HG03045 (cell line): Measurements from ENCODE around the gene C12orf60.
A peak's percentile ranks its signal among the peaks of the same experiment; 100 is the strongest.

Source experiments
- ATAC-seq: cut with Tn5 transposase; IDR thresholded peaks from one replicate; pipeline ENCODE4 v1.9.1; 2021; ENCODE audit warnings: mild to moderate bottlenecking, moderate library complexity; ENCODE audit not compliant: unreplicated experiment

C12orf60 gene

DNA sequence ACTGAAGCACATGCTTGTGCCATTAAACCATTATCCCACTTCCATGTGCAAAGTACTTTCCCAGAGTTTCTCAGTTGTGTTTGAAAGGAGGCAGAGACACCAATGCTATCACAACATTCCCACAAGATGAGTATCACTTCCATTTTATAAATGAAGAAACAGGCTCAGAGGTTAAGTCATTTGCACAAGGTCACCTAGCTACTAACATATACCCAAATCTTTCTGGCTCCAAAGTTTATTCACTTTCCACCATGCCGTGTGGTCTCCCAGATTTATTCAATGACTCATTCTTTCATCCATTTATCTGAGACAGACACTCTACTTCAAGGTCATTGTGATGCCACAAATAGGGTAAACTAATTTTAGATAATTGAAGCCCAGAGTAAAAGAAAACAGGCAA, 30.5 kb downstream of the C12orf60 start:
- no peak for ATAC-seq

DNA sequence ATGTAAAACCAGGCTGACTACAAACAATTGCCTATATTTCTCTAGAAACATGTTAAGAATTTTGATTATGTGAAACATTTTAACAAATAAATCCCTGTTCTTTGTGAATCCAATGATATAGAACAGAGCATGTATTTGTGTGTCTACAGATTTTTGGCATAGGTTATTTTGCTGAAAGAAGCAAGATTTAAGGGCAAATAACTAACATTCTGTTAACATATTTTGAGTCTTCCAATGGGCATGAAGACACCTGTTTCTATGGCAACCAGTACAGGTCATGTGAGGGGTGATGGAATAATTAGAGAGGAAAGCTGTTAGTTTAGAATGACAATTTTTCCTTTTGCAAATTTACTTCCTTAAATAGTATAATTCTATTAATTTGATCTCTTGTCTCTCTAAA, 31.0 kb downstream of the C12orf60 start:
- no peak for ATAC-seq

DNA sequence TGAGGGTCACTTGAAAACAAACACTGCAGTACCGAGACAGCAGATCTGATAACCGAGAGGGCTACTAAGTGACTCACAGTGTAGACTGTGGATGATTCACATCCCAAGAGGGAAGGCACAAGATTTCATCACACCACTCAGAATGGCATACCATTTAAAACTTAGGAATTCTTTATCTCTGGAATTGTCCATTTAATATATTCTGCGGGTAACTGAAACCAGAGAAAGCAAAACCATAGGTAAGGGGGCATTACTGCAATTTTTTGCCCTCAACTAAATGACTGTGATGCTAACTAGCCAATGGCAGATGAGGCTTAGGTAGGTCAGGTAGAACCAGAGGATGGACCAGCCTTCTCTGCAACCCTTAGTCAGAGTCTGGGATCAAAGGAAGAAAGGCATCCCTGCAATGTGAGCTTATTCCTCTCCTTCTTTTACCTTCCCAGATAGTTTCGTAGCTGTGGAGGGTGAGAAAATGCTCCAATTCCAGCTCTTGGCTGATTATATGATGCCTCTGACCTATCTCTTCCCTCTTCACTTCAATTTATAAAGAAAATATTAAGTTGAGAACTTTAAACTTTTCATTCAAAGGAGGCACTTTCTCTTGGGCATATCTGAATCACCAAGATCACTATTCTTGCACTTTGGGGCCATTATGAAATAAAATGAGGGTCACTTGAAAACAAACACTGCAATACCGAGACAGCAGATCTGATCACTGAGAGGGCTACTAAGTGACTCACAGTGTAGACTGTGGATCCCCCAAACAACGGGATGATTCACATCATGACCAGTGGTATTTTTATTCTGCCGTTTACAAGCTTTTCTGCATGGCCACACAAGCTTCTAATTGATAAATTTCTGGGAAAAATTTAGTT, 33.1 kb downstream of the C12orf60 start:
- no peak for ATAC-seq

DNA sequence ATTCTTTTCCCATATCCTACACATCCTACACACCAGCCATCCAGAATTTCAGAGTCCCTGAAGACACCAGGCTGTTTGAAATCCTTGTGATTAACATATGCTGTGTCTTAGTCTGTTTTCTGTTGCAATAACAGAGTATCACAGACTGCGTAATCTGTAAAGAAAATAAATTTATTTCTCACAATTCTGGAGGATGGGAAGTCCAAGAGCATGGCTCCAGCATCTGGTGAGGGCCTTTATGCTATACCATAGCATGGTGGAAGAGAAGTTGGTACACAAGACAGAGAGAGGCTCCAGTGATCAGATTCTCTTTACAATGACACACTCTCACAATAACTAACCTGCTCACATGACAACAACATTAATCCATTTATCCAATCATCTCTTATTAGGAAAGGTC, 35.8 kb downstream of the C12orf60 start:
- no peak for ATAC-seq

DNA sequence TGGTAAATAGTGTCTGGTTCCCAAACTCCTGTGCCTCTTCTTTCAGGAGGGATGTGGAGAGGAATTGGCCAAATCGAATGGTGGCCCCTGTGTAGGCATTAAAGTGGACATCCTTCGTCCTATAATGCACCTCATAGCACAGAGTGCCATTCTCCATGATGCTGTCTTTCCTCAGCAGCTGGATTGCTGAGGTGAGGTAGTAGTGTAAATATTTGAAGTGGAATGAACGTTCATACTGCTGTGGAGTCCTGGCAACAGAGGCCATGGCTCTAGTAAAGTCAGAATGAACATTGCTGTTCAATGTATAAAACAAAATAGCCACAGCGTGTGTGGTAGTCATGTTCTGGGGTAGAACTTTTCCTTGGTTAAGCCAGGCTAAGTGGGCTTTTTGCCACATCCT, 37.1 kb downstream of the C12orf60 start:
- ATAC-seq = no peak

DNA sequence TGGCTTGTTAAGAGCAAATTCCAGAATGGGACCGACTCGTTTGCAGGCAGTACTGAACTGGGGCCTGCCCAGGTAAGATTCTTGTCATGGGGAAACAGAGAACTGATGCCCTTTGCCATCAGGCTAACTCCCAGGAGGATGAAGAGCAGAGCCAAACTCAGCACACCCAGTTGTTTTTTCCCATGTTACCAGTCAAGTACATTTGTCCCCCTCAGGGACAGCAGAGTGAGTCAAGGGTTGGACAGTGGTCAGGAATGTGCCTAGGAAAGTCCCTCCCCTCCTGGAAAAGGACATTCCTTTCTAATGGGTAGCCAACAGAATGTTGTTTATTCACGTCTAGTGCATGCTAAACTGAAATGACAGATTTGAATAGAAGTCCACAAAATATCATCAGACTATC, 38.3 kb downstream of the C12orf60 start:
- no peak for ATAC-seq

DNA sequence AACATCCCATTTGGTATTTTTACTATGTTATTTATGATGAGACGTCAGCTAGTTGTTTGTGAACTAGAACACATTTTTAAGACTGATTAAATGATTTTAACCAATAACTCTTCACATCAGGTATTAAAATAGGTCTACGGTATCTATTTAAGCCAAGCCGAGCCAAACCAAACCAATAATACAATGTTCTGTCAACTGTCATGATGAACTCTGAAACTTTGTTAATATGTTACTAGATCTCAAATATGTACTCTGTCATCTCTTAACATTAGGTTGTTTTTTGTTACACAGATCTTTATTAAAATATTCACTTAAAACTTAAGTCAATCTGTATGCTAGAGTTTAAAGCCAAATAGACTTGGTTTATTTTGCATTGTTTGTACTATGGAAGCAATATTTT, 38.8 kb downstream of the C12orf60 start:
- no peak for ATAC-seq

DNA sequence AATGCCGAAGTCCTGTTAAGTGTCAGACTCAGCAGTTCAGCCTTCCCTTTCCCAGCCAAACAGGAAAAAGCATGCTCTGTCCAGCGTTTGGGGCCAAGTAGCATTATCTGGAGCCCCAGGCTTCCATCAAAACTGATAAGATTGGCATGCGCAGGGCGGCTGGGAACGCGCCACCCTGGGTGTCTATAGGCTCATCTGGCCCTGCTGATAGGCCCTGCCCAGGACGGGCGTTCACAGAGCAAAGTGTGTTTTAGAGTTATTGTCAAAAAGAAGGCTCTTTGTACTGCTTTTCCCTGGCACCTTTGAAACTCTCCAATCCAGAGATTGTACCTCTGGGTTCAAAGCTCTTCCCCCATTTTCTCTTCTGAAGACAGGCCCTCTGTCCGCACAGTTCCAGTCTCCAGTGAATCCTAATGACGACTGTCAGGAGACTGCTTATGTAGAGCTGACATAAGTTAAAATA, 40.0 kb downstream of the C12orf60 start, which contains the start of gene ART4:
Gene ART4 (minus strand): TSS at position 102 of the 463 bp plus-strand sequence. CDS start 413 bp downstream, outside the sequence.
- ATAC-seq = no peak

DNA sequence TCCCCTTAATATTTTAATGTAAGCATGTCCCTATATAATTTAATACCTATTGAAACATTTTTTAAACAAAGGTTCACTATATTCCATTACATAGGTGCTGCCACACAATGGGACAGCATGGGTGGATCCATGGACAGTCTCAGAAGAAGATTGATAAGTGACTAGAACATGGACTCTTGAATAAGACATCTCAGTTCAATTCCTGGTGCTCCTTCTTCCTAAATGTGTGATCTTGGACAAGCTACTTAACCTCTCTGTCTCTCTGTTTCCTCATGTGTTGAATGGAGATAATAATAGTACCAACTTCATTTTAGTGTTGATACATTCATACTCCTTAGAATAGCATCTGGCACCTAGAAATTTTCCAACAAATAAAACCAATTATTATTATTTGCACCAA, 40.9 kb downstream of the C12orf60 start:
- no peak for ATAC-seq

DNA sequence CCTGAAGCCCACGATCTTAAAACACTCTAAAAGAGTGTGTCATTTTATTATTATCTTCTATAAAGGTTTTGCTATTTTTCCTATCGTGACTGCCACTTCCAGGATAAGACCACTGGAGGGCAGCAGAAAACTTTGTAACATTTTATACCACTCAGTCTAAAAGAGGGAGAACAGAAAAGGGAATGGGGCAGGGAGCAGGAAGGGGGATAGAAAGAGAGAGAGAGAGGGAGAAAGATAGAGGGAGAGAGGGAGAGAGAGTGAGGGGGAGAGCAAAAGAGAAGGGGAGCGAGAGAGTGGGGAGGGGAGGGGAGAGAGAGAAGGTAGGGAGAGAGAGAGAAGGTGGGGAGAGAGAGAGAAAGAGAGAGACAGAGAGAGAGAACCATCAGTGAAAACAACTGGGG, 41.9 kb downstream of the C12orf60 start:
- ATAC-seq = no peak

DNA sequence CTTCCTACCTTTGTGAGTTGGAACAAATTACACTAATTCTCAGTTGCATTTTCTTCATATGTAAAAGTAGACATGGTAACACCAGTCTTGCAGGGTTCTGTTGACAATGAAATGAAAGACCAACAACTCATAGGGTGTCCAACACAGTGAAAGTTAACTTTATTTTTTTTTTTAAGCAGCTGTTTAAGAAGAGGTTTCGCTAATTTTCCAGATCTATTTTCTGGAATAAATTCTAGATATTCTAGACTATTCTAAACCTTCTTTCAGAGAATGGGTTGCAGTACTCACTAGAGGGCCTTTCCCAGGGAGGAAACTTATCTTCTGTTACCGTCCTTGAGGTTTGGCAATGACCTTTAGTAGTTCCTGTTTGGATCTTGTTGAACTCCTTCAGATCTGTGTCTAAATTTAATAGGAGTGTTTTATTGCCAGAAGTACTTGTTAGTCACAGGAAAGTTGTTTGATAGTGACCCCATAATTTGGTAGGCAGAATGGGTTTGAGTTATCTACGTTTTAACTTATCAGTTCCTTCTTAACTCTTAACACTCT, 42.6 kb downstream of the C12orf60 start:
- ATAC-seq = no peak

DNA sequence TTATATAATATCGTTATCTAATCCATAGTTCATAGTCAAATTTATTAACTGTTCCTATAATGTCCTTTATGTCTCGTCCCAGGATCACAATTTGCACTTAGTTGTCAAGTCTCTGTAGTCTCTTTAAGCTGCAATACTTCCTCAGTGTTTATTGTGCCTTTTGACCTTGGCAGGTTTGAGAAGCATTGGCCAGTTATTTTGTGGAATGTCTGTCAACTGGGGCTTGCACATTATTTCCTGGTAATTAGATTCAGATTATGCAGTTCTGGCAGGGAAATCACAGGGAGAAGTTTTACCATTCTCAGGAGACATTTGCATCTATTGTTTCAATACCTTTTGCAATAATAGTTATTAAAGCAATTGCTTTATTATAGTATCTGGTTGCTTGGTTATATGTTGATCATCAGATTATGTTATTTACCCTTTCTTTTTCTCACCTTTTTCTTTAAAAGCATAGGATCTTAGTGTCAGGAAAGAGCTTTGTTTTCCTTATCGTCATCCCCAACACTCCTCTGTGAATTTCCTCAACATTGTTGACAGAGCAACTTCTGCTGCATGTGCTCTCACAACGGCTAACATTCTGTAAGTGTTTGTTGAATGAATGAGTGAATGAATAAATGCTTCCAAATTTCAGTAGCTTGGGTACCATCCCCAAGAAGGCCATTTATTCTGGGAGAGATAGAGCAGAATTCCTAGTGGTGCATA, 43.6 kb downstream of the C12orf60 start:
- no peak for ATAC-seq

DNA sequence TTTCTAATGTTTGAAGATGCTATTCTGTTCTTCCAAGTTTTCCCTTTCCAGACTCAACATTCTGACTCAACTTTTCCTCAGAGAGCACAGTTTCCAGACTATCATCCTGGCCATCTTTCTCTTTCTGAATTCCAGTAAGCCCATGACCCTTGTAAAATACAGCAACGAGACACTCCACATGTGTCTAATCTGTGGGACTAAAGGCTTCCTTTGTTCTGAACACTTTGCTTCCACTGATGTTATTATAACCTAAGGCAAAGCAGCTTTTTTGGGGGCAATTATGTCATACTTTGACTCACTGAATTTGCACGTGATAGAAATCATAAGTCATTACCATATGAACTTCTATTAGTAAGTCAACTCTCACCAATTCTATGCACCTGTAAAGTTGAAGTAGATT, 46.2 kb downstream of the C12orf60 start:
- ATAC-seq = no peak

DNA sequence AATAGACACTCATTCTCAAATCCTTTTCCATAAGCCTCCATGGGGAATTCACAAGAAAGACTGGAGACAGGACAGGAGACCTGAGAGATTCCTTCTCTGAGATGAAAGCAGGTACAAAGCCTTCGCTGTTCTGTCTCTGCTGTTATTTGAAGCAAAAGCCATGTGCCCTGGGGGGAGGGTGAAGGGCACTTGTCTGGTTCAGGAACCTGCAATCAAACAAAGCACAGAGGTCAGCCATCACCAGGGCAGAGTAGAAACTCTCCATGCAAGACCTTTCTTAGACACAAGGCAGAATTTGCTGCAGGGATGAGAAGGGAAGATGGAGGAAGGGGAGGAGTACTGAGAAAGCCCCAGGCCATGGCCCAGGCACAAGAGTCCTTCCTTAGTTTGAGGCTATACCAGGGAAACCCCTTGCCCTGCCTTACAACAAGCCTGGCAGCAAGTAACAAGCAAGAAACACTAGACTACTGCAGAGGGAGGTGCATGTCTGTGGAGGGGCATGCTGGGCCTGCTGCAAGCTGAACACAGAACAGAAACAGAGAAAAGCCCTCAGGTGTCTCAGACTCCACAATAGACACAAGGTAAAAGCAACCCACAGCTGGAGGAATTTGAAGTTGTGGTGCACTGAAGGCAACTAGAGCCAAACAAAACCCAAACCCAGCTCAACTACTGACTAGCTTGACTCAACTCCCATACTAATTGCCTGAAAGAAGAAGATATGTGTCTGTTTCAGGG, 47.6 kb downstream of the C12orf60 start:
- ATAC-seq = peak; percentile 86

DNA sequence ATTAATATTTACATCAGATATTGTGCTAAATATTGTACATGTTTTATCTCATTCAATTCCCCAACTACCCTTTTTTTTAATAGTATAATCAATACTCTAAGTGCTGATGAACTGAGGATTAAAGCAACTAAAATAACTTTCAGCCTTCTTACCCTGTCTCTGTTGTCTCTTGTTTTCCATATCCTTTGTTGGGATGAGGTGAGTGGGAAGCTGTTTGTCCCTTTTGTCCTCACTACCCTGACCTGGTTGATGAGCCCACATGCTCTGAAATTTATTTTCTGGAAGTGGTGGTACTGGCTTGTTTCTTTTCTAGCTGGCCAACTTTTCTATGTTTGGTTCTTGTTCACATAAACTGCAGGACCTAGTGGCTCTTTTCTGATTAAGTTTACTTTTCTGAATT, 49.4 kb downstream of the C12orf60 start:
- ATAC-seq = no peak

DNA sequence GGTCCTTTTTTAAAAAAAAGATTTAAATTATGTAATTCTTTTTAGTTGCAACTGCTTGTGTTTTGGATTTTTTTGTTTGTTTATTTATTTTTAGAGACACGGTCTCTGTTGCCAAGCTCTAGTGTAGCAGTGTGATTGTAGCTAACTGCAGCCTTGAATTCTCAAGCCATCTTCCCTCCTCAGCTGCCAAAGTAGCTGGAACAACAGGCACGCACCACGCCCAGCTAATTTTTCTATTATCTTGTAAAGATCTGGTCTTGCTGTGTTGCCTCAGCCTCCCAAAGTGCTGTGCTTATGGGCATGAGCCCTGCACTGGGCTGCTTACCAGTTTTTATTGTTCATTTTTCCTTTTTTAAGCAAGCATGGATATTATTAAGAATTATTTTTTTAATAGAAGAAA, 50.5 kb downstream of the C12orf60 start:
- no peak for ATAC-seq

DNA sequence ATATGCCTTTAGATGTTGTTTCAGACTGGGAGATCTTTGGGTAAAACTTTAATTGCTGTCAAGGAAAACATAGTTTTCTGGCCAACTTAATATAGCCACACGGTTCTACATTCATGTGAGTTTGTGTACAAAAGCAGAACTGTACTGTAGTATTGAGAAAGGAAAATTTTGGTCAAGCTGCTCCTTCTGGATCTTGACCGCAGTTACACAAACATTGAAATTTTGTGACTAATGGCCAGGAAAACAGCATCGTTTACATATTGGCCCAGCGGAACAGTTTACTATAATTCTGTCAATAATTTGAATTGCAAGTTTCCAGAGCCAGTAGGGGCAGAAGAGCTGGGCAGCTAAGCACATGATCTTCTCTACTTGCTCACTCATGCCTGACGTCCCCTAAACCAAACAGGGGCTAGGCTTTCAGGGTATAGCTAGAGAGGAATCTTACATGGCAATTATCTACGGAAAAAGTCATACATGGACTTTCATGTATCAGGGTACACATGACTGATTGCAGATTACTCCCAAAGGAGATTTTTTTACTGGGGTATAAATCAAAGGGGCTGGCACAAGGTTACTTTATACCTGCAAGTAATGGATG, 51.2 kb downstream of the C12orf60 start:
- no peak for ATAC-seq

DNA sequence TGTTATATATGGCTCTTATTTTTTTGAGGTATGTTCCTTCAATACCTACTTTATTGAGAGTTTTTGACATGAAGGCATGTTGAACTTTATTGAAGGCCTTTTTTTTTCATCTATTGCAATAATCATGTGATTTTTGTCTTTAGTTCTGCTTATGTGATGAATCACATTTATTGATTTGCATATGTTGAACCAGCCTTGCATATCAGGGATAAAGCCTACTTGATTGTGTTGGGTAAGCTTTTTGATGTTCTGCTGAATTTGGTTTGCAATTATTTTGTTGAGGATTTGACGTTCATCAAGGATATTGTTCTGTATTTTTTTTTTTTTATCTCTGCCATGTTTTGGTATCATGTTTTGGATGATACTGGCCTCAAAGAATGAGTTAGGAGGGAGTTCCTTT, 55.0 kb downstream of the C12orf60 start:
- ATAC-seq = no peak

DNA sequence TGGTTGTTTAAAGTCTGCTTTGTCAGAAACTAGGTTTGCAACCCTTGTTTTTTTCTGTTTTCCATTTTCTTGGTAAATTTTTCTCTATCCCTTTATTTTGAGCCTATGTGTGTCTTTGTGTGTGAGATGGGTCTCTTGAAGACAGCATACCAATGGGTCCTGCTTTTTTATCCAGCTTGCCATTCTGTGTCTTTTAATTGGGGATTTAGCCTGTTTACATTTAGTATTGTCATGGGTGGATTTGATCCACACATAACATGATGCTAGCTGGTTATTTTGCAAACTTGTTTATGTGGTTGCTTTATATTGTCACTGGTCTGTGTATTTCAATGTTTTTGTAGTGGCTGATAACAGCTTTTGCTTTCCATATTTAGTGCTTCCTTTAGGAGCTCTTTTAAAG, 57.0 kb downstream of the C12orf60 start:
- ATAC-seq = no peak

DNA sequence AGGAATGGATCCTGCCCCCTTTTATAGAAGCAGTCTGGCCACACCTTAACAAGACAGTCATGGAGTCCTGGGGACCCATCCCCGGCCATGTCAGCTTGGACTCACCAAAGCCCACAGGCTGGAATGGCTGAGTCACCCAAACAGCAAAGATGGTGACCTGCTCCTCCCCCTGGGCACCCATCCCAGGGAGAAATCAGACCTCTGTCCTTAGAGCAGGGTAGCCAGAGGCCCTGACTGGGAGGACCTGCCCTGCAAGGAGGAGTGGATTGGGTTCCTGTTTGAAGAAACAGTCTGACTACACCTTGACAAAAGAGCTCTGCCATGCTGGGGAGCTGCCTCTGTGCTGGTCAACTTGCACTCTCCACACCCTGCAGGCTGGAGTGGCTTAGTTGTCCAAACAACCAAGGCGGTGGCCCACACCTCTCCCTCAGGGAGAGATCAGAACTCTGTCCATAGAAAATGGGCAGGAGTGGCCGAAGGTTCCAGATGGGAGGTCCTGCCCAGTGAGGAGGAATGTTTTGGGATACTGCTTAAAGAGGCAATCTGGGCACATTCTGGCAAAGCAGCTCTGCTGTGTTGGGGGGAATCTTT, 65.5 kb downstream of the C12orf60 start:
- ATAC-seq = no peak
